HG03196 (cell line): ENCODE measurements around the gene HORMAD2.
"Not testable (repeated sequence)": the region's sequence is repeated elsewhere in the genome, so short reads cannot be mapped to it uniquely, and the experiment has no call there.

ENCODE experiments used
- ATAC-seq: cut with Tn5 transposase; IDR thresholded peaks from one replicate; pipeline ENCODE4 v1.9.1; 2021; ENCODE audit not compliant: unreplicated experiment

HORMAD2 gene

GRCh38 chr22:30056015-30056414 lies 24.2 kb upstream of the HORMAD2 start:
- ATAC-seq, result no peak

GRCh38 chr22:30057375-30057774 lies 22.9 kb upstream of the HORMAD2 start:
- ATAC-seq, result no peak

GRCh38 chr22:30059346-30060020 lies 20.8 kb upstream of the HORMAD2 start:
- not testable (repeated sequence) for ATAC-seq

- ATAC-seq, result not testable (repeated sequence)
Observed at GRCh38 chr22:30061094-30061493, 19.2 kb upstream of the HORMAD2 start.

- no peak for ATAC-seq
Observed at GRCh38 chr22:30062259-30062658, 18.0 kb upstream of the HORMAD2 start.

GRCh38 chr22:30062950-30063349 lies 17.3 kb upstream of the HORMAD2 start:
- no peak for ATAC-seq

- ATAC-seq, result no peak
Observed at GRCh38 chr22:30064172-30064571, 16.1 kb upstream of the HORMAD2 start.

GRCh38 chr22:30073743-30074142 lies 6.5 kb upstream of the HORMAD2 start:
- no peak for ATAC-seq

GRCh38 chr22:30074147-30074546 lies 6.1 kb upstream of the HORMAD2 start:
- no peak for ATAC-seq

GRCh38 chr22:30074994-30075393 lies 5.3 kb upstream of the HORMAD2 start:
- no peak for ATAC-seq

GRCh38 chr22:30077279-30077880 lies 2.9 kb upstream of the HORMAD2 start:
- no peak for ATAC-seq

GRCh38 chr22:30078320-30079311 lies 1.6 kb upstream of the HORMAD2 start:
- no peak for ATAC-seq

- ATAC-seq, result no peak
Observed at GRCh38 chr22:30080805-30081204, 541 bp downstream of the HORMAD2 start.

GRCh38 chr22:30086496-30086895 lies 6.2 kb downstream of the HORMAD2 start:
- ATAC-seq, result no peak

GRCh38 chr22:30087037-30087436 lies 6.8 kb downstream of the HORMAD2 start:
- not testable (repeated sequence) for ATAC-seq

GRCh38 chr22:30087611-30088010 lies 7.3 kb downstream of the HORMAD2 start:
- no peak for ATAC-seq

GRCh38 chr22:30088468-30088867 lies 8.2 kb downstream of the HORMAD2 start:
- ATAC-seq, result no peak

- ATAC-seq, result no peak
Observed at GRCh38 chr22:30089655-30089974, 9.4 kb downstream of the HORMAD2 start.

GRCh38 chr22:30092686-30093085 lies 12.4 kb downstream of the HORMAD2 start:
- ATAC-seq, result no peak

- no peak for ATAC-seq
Observed at GRCh38 chr22:30094804-30095203, 14.5 kb downstream of the HORMAD2 start.

GRCh38 chr22:30097861-30098260 lies 17.6 kb downstream of the HORMAD2 start:
- no peak for ATAC-seq

- not testable (repeated sequence) for ATAC-seq
Observed at GRCh38 chr22:30100770-30101169, 20.5 kb downstream of the HORMAD2 start.
